Right lobe of liver (tissue), 6 donors: ENCODE measurements around the gene IL1RAP. TPM values are rescaled to one million over a fixed set of nuclear protein-coding genes. Genes with fewer than 3 reads are reported as not detected.

Source experiments
- ATAC-seq, 4 donors: fragments of 200-7000 bp; cut with Tn5 transposase; one replicate each; pipeline ENCODE4 v1.9.1; 2020; ENCODE audit warnings: mild to moderate bottlenecking in 4 of 4, moderate library complexity in 4 of 4
- DNase-seq, 3 donors: peaks; one replicate each; pipeline ENCODE4 v3.0.0-alpha.2; 2020
- H3K27ac ChIP-seq, 3 donors: fragments of 200-600 bp; one replicate each; pipeline ENCODE4 v1.8.0; 2022
- H3K27me3 ChIP-seq, 2 donors: fragments of 200-600 bp; one replicate each; pipeline ENCODE4 v1.8.0; 2022
- H3K36me3 ChIP-seq, 4 donors: fragments of 200-600 bp; sonication (generic) in 1 of 4; one replicate each; pipeline versions ENCODE4 v1.5.1 to v1.8.0; 2017 to 2022; ENCODE audit warnings: control low read depth in 1 of 4
- H3K4me1 ChIP-seq, 4 donors: fragments of 200-600 bp; sonication (generic) in 1 of 4; one replicate each; pipeline versions ENCODE4 v1.5.1 to v1.8.0; 2017 to 2022; ENCODE audit warnings: control low read depth in 1 of 4
- H3K4me3 ChIP-seq, 3 donors: fragments of 200-600 bp; one replicate each; pipeline ENCODE4 v1.8.0; 2022
- H3K9me3 ChIP-seq, 4 donors: fragments of 200-600 bp; sonication (generic) in 1 of 4; one replicate each; pipeline versions ENCODE4 v1.5.1 to v1.8.0; 2017 to 2022; ENCODE audit warnings: control low read depth in 1 of 4
- CTCF ChIP-seq, 4 donors: fragments of 200-600 bp in 3 of 4; fragments of 450-650 bp in 1 of 4; IDR thresholded peaks; one replicate each; pipeline versions ENCODE4 v1.5.1 to v1.8.0; 2016 to 2022; ENCODE audit warnings: antibody characterized with exemption in 4 of 4, mild to moderate bottlenecking in 2 of 4
- POLR2A ChIP-seq: fragments of 450-650 bp; IDR thresholded peaks from one replicate; pipeline ENCODE4 v1.6.1; 2017; ENCODE audit warnings: antibody characterized with exemption, mild to moderate bottlenecking
- WGBS: methylation state at CpG from one replicate; pipeline ENCODE4 v1.1.6; 2018; ENCODE audit warnings: low coverage, low lambda C conversion rate; ENCODE audit not compliant: insufficient coverage; ENCODE audit errors: missing lambda C conversion rate; 5-methylcytosine and 5-hydroxymethylcytosine counted together
- intact Hi-C, 2 donors: fragments of 100-400 bp; cut with DNase I; formaldehyde crosslinking; loops; one replicate each; pipeline versions ENCODE4 v1.11.2 to v1.14.1; 2022
- total RNA-seq, 6 experiments: library from RNA; depleted of rRNA in 2 of 6; stranded (reverse); fragments of >200 nt in 2 of 6; fragmentation: NEBNext Ultra II Directional in 3 of 6; extraction: Animal tissue kit (Norgen Biotek cat#: 25700) in 3 of 6; gene quantifications; one replicate each; pipeline versions ENCODE4 v1.1.0 to v1.2.4, GENCODE V29; 2016 to 2023
- donor health status: DM: no; HTN: yes; CAD: no.
- donor health status: DM: no; HTN: no; CAD: no.
- donor health status: DM: no; HTN: no; CAD: no.
- donor health status: DM: no; HTN: yes; CAD: no.
- donor health status: DM: no; HTN: yes; CAD: no.

Gene IL1RAP
- total RNA-seq, 6 experiments from 2014 or later: 44.6 to 142 (median 60.5) TPM

DNA sequence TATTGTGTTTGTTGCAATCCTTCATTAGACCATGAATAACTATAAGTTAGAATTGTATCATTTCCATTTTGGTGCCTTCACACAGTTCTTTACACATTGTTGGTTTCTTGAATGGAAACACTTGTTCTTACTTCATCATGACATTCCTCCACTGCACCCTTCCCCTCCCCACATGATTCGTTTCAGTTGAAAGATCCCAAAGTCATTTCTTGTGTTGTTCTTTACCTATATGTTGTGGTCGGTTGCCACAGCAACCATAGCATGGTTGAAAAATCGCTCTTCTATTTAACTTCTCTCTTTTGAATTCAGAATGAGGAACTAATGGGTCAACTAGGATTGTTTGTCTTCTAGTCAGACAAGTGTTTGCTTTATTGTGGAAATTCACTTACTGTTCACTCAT, 103.3 kb downstream of the IL1RAP start:
- intact Hi-C loops: no loop called here
- 11% methylated on average over 3 of the region's 3 CpGs for WGBS
- H3K27me3 ChIP-seq: no peaks in the 10 kb centered on the region
- no peaks in the 10 kb centered on the region for H3K9me3 ChIP-seq
- peak overlapping the region; percentile 46 to 77 (median 63) for H3K27ac ChIP-seq
- no peak for TF ChIP-seq POLR2A
- TF ChIP-seq CTCF (IDR thresholded peaks at IDR 0.05): no peak
- H3K36me3 ChIP-seq: peaks cover 0 to 3% (median 0%) of the 10 kb centered on the region in 4 donors
- peaks cover 0 to 78% (median 3%) of the 10 kb centered on the region in 4 donors for H3K4me1 ChIP-seq
- ATAC-seq (peak; percentile 2 to 17 (median 6)), DNase-seq (no peak)
- H3K4me3 ChIP-seq: peak overlapping the region in 2 of 3 donors; percentile 7 to 43

DNA sequence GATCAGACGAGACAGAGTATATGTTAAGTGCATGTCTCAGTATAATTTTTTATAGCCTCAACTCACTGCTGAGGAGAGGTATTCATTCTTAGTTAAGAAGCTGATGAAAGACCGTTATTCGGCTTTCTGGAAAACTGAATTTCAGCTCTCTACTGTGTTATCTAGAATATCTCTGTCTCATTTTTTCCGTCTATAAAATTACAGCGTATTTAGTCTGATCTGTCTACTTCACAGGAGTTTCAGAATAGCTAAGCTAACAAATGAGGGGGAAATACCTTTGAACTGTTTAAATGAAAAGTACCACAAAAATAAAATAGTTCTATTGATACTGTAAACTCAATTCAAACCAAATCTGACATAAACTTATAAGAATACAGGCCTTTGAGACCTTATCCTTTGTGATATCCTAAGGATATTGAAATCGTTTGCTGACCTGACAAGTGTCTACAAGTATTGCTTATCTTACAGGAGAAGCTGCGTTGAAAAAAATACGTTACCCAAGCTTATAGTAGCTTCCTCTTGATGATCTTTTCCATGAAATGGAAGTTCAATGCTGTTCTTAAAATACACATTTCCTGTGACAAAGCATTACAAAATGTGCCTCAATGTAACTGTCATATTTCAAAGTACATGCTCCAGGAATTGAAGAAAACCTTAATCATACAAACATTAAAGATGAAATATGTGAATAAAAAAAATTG, 104.6 kb downstream of the IL1RAP start:
- H3K36me3 ChIP-seq: peaks cover 0 to 16% (median 2%) of the 10 kb centered on the region in 4 donors
- WGBS: 38% methylated on average over 8 of the region's 8 CpGs
- H3K4me1 ChIP-seq: peaks cover 0 to 75% (median 3%) of the 10 kb centered on the region in 4 donors
- TF ChIP-seq POLR2A (no peak), CTCF (IDR thresholded peaks at IDR 0.05) (no peak)
- no peaks in the 10 kb centered on the region for H3K9me3 ChIP-seq
- ATAC-seq (no peak), DNase-seq (no peak)
- H3K27me3 ChIP-seq: no peaks in the 10 kb centered on the region
- no peak overlapping the region for H3K4me3 ChIP-seq
- peak overlapping the region; percentile 24 to 77 (median 63) for H3K27ac ChIP-seq
- intact Hi-C loops: no loop called here

GRCh38 chr3:190619353-190619752, 105.5 kb downstream of the IL1RAP start:
- Histone ChIP-seq H3K9me3 (no peaks in the 10 kb centered on the region), H3K27me3 (no peaks in the 10 kb centered on the region), H3K4me3 (no peak overlapping the region), H3K27ac (peak overlapping the region in 2 of 3 donors; percentile 29 to 63), H3K36me3 (peaks cover 0 to 24% (median 7%) of the 10 kb centered on the region in 4 donors), H3K4me1 (peaks cover 0 to 66% (median 3%) of the 10 kb centered on the region in 4 donors)
- 29% methylated on average over 2 of the region's 5 CpGs for WGBS
- ATAC-seq (no peak), DNase-seq (peak in 1 of 3 donors; percentile 33)
- TF ChIP-seq POLR2A (no peak), CTCF (IDR thresholded peaks at IDR 0.05) (no peak)
- intact Hi-C loops: no loop called here

DNA sequence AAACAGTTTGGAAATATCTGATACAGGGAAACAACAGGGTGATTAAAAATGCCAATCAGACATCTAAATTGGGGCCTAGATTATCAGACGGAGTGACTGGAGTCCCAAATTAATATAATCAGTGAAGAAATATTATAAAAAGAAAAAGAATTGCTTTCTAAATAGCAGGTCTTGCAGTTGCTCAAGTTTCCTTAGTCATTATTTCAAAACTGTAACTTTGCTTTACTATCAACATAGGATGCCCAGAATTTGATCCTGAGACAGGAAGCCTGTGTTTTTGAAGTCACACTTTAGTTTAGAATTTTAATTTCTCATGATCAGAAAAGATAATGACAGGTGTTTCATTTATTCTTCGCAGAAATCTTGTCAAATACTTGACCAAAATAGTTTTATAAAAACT, 105.9 kb downstream of the IL1RAP start:
- H3K27ac ChIP-seq: peak overlapping the region in 2 of 3 donors; percentile 29 to 63
- peaks cover 0 to 62% (median 3%) of the 10 kb centered on the region in 4 donors for H3K4me1 ChIP-seq
- ATAC-seq: no peak

More for the DNA sequence above, 105.9 kb downstream of the IL1RAP start:
- no peak for DNase-seq
- Histone ChIP-seq H3K9me3 (no peaks in the 10 kb centered on the region), H3K4me3 (no peak overlapping the region), H3K36me3 (peaks cover 0 to 28% (median 8%) of the 10 kb centered on the region in 4 donors), H3K27me3 (no peaks in the 10 kb centered on the region)
- WGBS: 84% methylated on average over 2 of the region's 2 CpGs
- TF ChIP-seq POLR2A: no peak
- no peak for TF ChIP-seq CTCF (IDR thresholded peaks at IDR 0.05)
- intact Hi-C loops: no loop called here
